HG03025 (cell line): ENCODE results near the gene MAGEA11.
"Not testable (repeated sequence)": the region's sequence is repeated elsewhere in the genome, so short reads cannot be mapped to it uniquely, and the experiment has no call there.

Experiments used
- ATAC-seq: cut with Tn5 transposase; IDR thresholded peaks from one replicate; pipeline ENCODE4 v1.9.1; 2021; ENCODE audit warnings: mild to moderate bottlenecking, moderate library complexity; ENCODE audit not compliant: unreplicated experiment, low FRiP score

Gene MAGEA11

GRCh38 chrX:149717803-149718202 is 5.9 kb downstream of the MAGEA11 start:
- no peak for ATAC-seq

- ATAC-seq, result no peak
These were observed 6.9 kb downstream of the MAGEA11 start for GRCh38 chrX:149718757-149719156.

GRCh38 chrX:149720021-149720689 is 8.3 kb downstream of the MAGEA11 start:
- ATAC-seq, result no peak

GRCh38 chrX:149721241-149721640 is 9.4 kb downstream of the MAGEA11 start:
- ATAC-seq, result not testable (repeated sequence)

GRCh38 chrX:149721778-149722177 is 9.9 kb downstream of the MAGEA11 start:
- ATAC-seq, result no peak

GRCh38 chrX:149723583-149724118 is 11.8 kb downstream of the MAGEA11 start:
- not testable (repeated sequence) for ATAC-seq

GRCh38 chrX:149727308-149727707 is 15.4 kb downstream of the MAGEA11 start:
- not testable (repeated sequence) for ATAC-seq

GRCh38 chrX:149742269-149742668 is 30.4 kb downstream of the MAGEA11 start:
- ATAC-seq, result not testable (repeated sequence)

- not testable (repeated sequence) for ATAC-seq
These were observed 34.6 kb downstream of the MAGEA11 start for GRCh38 chrX:149746390-149747007.

GRCh38 chrX:149757206-149758067 is 45.6 kb downstream of the MAGEA11 start:
- no peak for ATAC-seq

GRCh38 chrX:149758068-149758714 is 46.3 kb downstream of the MAGEA11 start:
- ATAC-seq, result no peak

GRCh38 chrX:149758715-149759078 is 46.8 kb downstream of the MAGEA11 start:
- not testable (repeated sequence) for ATAC-seq

- no peak for ATAC-seq
These were observed 48.0 kb downstream of the MAGEA11 start for GRCh38 chrX:149759824-149760223.

- no peak for ATAC-seq
These were observed 49.1 kb downstream of the MAGEA11 start for GRCh38 chrX:149760965-149761364.

- ATAC-seq, result not testable (repeated sequence)
These were observed 50.2 kb downstream of the MAGEA11 start for GRCh38 chrX:149761858-149762674.

- ATAC-seq, result no peak
These were observed 51.1 kb downstream of the MAGEA11 start for GRCh38 chrX:149762696-149763614.
